ENCODE measurements around the gene STXBP5L. TPM values are rescaled to one million over a fixed set of nuclear protein-coding genes. Genes with fewer than 3 reads are reported as not detected.

Gene STXBP5L
- total RNA-seq, 1 experiment from 2014 or later, result 5.9 TPM

- CTCF ChIA-PET, result no interaction called here
- Mint-ChIP-seq H3K4me3 (no peak overlapping the region), H3K36me3 (peaks cover 7% of the 10 kb centered on the region), H3K4me1 (peaks cover 4% of the 10 kb centered on the region; the same call in 1 of the 2 replicates), H3K27ac (no peak overlapping the region), H3K9me3 (peaks cover 8% of the 10 kb centered on the region), H3K27me3 (ENCODE audit: low read depth) (no peaks in the 10 kb centered on the region)
- POLR2A ChIA-PET, result no interaction called here
- TF ChIP-seq ATF6 (CRISPR knock-in tag; IDR thresholded peaks at IDR 0.05) (no peak), HMGA2 (CRISPR knock-in tag; IDR thresholded peaks at IDR 0.05) (no peak), NFATC4 (CRISPR knock-in tag; IDR thresholded peaks at IDR 0.05) (no peak), MAX (CRISPR knock-in tag; IDR thresholded peaks at IDR 0.05) (no peak), ZNF232 (CRISPR knock-in tag; IDR thresholded peaks at IDR 0.05) (no peak), NR2C2 (CRISPR knock-in tag; IDR thresholded peaks at IDR 0.05) (no peak), E2F1 (CRISPR knock-in tag; IDR thresholded peaks at IDR 0.05) (no peak), ZNF423 (CRISPR knock-in tag; IDR thresholded peaks at IDR 0.05) (no peak), GRHL2 (CRISPR knock-in tag; IDR thresholded peaks at IDR 0.05; ENCODE audit: insufficient replicate concordance, severe bottlenecking) (no peak), CBFB (CRISPR knock-in tag; IDR thresholded peaks at IDR 0.05; ENCODE audit: low read depth) (no peak), SOX15 (CRISPR knock-in tag; IDR thresholded peaks at IDR 0.05) (no peak), ZNF532 (CRISPR knock-in tag; IDR thresholded peaks at IDR 0.05; ENCODE audit: borderline replicate concordance) (no peak)
- TF ChIP-seq, protein P1, sequence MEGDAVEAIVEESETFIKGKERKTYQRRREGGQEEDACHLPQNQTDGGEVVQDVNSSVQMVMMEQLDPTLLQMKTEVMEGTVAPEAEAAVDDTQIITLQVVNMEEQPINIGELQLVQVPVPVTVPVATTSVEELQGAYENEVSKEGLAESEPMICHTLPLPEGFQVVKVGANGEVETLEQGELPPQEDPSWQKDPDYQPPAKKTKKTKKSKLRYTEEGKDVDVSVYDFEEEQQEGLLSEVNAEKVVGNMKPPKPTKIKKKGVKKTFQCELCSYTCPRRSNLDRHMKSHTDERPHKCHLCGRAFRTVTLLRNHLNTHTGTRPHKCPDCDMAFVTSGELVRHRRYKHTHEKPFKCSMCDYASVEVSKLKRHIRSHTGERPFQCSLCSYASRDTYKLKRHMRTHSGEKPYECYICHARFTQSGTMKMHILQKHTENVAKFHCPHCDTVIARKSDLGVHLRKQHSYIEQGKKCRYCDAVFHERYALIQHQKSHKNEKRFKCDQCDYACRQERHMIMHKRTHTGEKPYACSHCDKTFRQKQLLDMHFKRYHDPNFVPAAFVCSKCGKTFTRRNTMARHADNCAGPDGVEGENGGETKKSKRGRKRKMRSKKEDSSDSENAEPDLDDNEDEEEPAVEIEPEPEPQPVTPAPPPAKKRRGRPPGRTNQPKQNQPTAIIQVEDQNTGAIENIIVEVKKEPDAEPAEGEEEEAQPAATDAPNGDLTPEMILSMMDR (IDR thresholded peaks at IDR 0.05), result no peak
- TF ChIP-seq, protein P2, sequence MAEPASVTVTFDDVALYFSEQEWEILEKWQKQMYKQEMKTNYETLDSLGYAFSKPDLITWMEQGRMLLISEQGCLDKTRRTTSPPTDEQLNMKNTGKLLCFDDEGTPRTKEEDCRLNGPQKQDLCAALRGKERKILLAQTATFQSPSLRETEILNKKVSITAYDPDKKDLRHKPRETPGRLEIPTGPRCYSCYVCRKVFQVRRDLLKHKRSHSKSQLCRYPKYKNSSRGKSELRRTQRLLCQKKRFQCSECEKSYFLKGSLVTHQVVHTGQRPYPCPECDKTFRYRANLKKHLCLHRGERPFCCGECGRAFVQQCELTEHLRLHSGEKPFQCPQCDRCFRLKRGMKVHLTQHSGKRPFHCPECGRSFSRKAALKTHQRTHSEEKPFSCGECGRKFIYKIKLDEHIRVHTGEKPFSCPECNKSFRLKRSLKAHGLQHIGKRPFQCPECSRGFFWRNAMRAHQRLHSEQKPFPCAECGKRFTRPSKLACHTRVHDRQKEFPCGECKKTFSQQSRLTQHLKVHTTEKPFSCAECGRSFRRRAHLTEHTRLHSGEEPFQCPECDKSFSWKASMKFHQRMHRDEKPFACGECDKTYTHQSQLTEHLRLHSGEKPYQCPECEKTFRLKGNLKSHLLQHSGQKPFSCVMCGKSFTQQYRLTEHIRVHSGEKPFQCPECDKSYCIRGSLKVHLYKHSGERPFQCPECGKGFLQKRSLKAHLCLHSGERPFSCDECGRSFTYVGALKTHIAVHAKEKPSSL (CRISPR knock-in tag; conservative IDR thresholded peaks at IDR 0.05), result no peak
- TF ChIP-seq, protein P3, sequence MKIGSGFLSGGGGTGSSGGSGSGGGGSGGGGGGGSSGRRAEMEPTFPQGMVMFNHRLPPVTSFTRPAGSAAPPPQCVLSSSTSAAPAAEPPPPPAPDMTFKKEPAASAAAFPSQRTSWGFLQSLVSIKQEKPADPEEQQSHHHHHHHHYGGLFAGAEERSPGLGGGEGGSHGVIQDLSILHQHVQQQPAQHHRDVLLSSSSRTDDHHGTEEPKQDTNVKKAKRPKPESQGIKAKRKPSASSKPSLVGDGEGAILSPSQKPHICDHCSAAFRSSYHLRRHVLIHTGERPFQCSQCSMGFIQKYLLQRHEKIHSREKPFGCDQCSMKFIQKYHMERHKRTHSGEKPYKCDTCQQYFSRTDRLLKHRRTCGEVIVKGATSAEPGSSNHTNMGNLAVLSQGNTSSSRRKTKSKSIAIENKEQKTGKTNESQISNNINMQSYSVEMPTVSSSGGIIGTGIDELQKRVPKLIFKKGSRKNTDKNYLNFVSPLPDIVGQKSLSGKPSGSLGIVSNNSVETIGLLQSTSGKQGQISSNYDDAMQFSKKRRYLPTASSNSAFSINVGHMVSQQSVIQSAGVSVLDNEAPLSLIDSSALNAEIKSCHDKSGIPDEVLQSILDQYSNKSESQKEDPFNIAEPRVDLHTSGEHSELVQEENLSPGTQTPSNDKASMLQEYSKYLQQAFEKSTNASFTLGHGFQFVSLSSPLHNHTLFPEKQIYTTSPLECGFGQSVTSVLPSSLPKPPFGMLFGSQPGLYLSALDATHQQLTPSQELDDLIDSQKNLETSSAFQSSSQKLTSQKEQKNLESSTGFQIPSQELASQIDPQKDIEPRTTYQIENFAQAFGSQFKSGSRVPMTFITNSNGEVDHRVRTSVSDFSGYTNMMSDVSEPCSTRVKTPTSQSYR (CRISPR knock-in tag; IDR thresholded peaks at IDR 0.05), result no peak
- no peak for ATAC-seq
- no peak for DNase-seq (ENCODE audit: low spot score)
Measured at GRCh38 chr3:121399820-121400219, 491.8 kb downstream of the STXBP5L start.

Measured in WTC11 (cell line).